ENCODE data around the gene PTPRR.

- TF ChIP-seq CTCF (IDR thresholded peaks at IDR 0.05) = no peak
- TF ChIP-seq POLR2A (IDR thresholded peaks at IDR 0.05) = no peak
These were observed 136.4 kb downstream of the PTPRR start for GRCh38 chr12:70784042-70784668.

All from adrenal gland (tissue), 5 donors.